OCI-LY7 (cell line): ENCODE measurements around the gene SEH1L. TPM values are rescaled to one million over a fixed set of nuclear protein-coding genes. Genes with fewer than 3 reads are reported as not detected.

Experiments used
- BruUV-seq: library from RNA; stranded (reverse); fragments of 400-500 nt; replicated peaks from 2 replicates; lab custom pipeline; 2021; lab: Mats Ljungman, UMichigan
- CTCF ChIA-PET: fragments of 300-600 bp; sonication (Branson Sonifier 250); formaldehyde crosslinking; loops from one replicate; lab custom pipeline; 2022; ENCODE audit warnings: antibody characterized with exemption; ENCODE audit not compliant: unreplicated experiment; lab: Charles Lee
- POLR2A ChIA-PET: fragments of 300-600 bp; sonication (Branson Sonifier 250); formaldehyde crosslinking; loops from one replicate; lab custom pipeline; 2022; ENCODE audit warnings: antibody characterized with exemption; lab: Charles Lee
- DNase-seq: peaks from one replicate; pipeline ENCODE4 v3.0.0-alpha.2; 2015; ENCODE audit warnings: low spot score
- H2AFZ ChIP-seq: fragments of 200-600 bp; sonication (generic), shearing (Covaris generic); 2 replicates; pipeline ENCODE4 v1.6.1; 2014; ENCODE audit warnings: mild to moderate bottlenecking, antibody characterized with exemption, low read length, moderate library complexity
- H3K27ac ChIP-seq: fragments of 200-600 bp; sonication (generic); 2 replicates; pipeline ENCODE4 v1.5.1; 2014; ENCODE audit warnings: mixed run types, low read depth, mild to moderate bottlenecking, moderate library complexity, low read length, inconsistent platforms; ENCODE audit not compliant: poor library complexity, severe bottlenecking
- H3K36me3 ChIP-seq: fragments of 200-600 bp; sonication (generic); 2 replicates; pipeline ENCODE4 v1.6.1; 2014; ENCODE audit warnings: mild to moderate bottlenecking, antibody characterized with exemption, low read length, moderate library complexity, mixed read lengths; ENCODE audit not compliant: insufficient read depth
- H3K4me1 ChIP-seq: fragments of 200-600 bp; sonication (generic); 2 replicates; pipeline ENCODE4 v1.5.1; 2014; ENCODE audit warnings: mild to moderate bottlenecking, low read length; ENCODE audit not compliant: insufficient read depth, poor library complexity, severe bottlenecking
- H3K4me2 ChIP-seq: fragments of 200-600 bp; sonication (generic); 2 replicates; pipeline ENCODE4 v1.6.1; 2014; ENCODE audit warnings: mild to moderate bottlenecking, low read length
- H3K4me3 ChIP-seq: fragments of 200-600 bp; sonication (generic); 2 replicates; pipeline ENCODE4 v1.5.1; 2014; ENCODE audit warnings: mild to moderate bottlenecking, low read depth, low read length; ENCODE audit not compliant: poor library complexity, severe bottlenecking
- H3K79me2 ChIP-seq: fragments of 200-600 bp; sonication (generic); 2 replicates; pipeline ENCODE4 v1.6.1; 2016; ENCODE audit warnings: low read depth, mild to moderate bottlenecking, low read length, moderate library complexity, mixed read lengths; ENCODE audit not compliant: insufficient read depth
- H3K9me2 ChIP-seq: fragments of 200-600 bp; sonication (generic); 2 replicates; pipeline ENCODE4 v1.6.1; 2016; ENCODE audit warnings: mild to moderate bottlenecking, low read length, mixed read lengths; ENCODE audit not compliant: insufficient read depth
- H3K9me3 ChIP-seq: fragments of 200-600 bp; sonication (generic); 2 replicates; pipeline ENCODE4 v1.6.1; 2014; ENCODE audit warnings: mild to moderate bottlenecking, mixed run types, low read length, mixed read lengths
- H4K20me1 ChIP-seq: fragments of 200-600 bp; sonication (generic); 2 replicates; pipeline ENCODE4 v1.6.1; 2014; ENCODE audit warnings: mild to moderate bottlenecking, antibody characterized with exemption, low read length, moderate library complexity, mixed read lengths; ENCODE audit not compliant: insufficient read depth
- CTCF ChIP-seq: fragments of 200-600 bp; sonication (generic); conservative IDR thresholded peaks from 2 replicates; pipeline ENCODE4 v1.5.1; 2014; ENCODE audit warnings: mild to moderate bottlenecking, antibody characterized with exemption, low read length, moderate library complexity, mixed read lengths
- EZH2phosphoT487 ChIP-seq: fragments of 200-600 bp; sonication (generic); IDR thresholded peaks from 2 replicates; pipeline ENCODE4 v1.6.1; 2018; ENCODE audit warnings: low read depth, borderline replicate concordance, mild to moderate bottlenecking, mixed run types, antibody characterized with exemption, low read length, moderate library complexity, mixed read lengths
- intact Hi-C: fragments of 100-400 bp; cut with micrococcal nuclease; formaldehyde crosslinking; loops from one replicate; pipeline ENCODE4 v1.10.0; 2022; ENCODE audit not compliant: unreplicated experiment
- total RNA-seq, 2 experiments: library from RNA; depleted of rRNA in 1 of 2; stranded (reverse); fragments of >200 nt in 1 of 2; shearing (Covaris generic) in 1 of 2; gene quantifications; 2 replicates each; pipeline ENCODE4 v1.2.3, GENCODE V29; 2014 to 2022

SEH1L gene
- total RNA-seq, 2 experiments from 2014 or later, result 61.6 to 115 TPM

GRCh38 chr18:13014232-13014631, 66.4 kb downstream of the SEH1L start:
- ChIA-PET POLR2A (interaction anchor here (0.5 to 1.2 kb wide), 3 partner anchors 15 to 1754 kb away, joined by 3 to 4 read pairs (median 3); no protein-coding TSS in a partner anchor), CTCF (no interaction called here)
- no peak for DNase-seq
- no peak for TF ChIP-seq CTCF
- no peak for TF ChIP-seq EZH2phosphoT487
- Histone ChIP-seq H3K4me3 (no peak overlapping the region), H3K36me3 (peaks cover 99% of the 10 kb centered on the region), H3K4me2 (no peak overlapping the region), H3K4me1 (no peaks in the 10 kb centered on the region), H3K79me2 (no peaks in the 10 kb centered on the region), H3K27ac (no peak overlapping the region), H2AFZ (no peak overlapping the region), H3K9me2 (no peaks in the 10 kb centered on the region), H3K9me3 (no peaks in the 10 kb centered on the region), H4K20me1 (no peaks in the 10 kb centered on the region)
- intact Hi-C loops, result no loop called here
- no TSS peak for BruUV-seq

GRCh38 chr18:13014818-13015217, 67.0 kb downstream of the SEH1L start:
- Histone ChIP-seq H4K20me1 (no peaks in the 10 kb centered on the region), H2AFZ (no peak overlapping the region), H3K36me3 (peaks cover 99% of the 10 kb centered on the region), H3K9me3 (no peaks in the 10 kb centered on the region), H3K79me2 (no peaks in the 10 kb centered on the region), H3K4me3 (no peak overlapping the region), H3K9me2 (no peaks in the 10 kb centered on the region), H3K4me2 (no peak overlapping the region), H3K27ac (no peak overlapping the region), H3K4me1 (no peaks in the 10 kb centered on the region)
- intact Hi-C loops, result no loop called here
- ChIA-PET CTCF (no interaction called here), POLR2A (interaction anchor here (0.8 to 1.1 kb wide), 2 partner anchors 16 to 24 kb away, joined by 3 to 4 read pairs; partner anchors contain the start of gene CEP192)
- no peak for DNase-seq
- TF ChIP-seq EZH2phosphoT487, result no peak
- TF ChIP-seq CTCF, result no peak
- no TSS peak for BruUV-seq

GRCh38 chr18:13017247-13017875, 69.5 kb downstream of the SEH1L start:
- Histone ChIP-seq H3K27ac (no peak overlapping the region), H3K9me3 (no peaks in the 10 kb centered on the region; the same call in 1 of the 2 replicates), H3K36me3 (peaks cover 99% of the 10 kb centered on the region), H3K9me2 (no peaks in the 10 kb centered on the region), H3K4me1 (peaks cover 8% of the 10 kb centered on the region), H3K4me3 (no peak overlapping the region), H3K79me2 (no peaks in the 10 kb centered on the region), H4K20me1 (no peaks in the 10 kb centered on the region), H3K4me2 (no peak overlapping the region), H2AFZ (no peak overlapping the region)
- DNase-seq, result no peak
- no TSS peak for BruUV-seq
- TF ChIP-seq EZH2phosphoT487 (no peak), CTCF (no peak)
- intact Hi-C loops, result no loop called here
- ChIA-PET POLR2A (no interaction called here), CTCF (no interaction called here)
